GM18870 (cell line): ENCODE results near the gene KNDC1.
"Not testable (repeated sequence)": the region's sequence is repeated elsewhere in the genome, so short reads cannot be mapped to it uniquely, and the experiment has no call there.

ENCODE experiments used
- ATAC-seq: cut with Tn5 transposase; IDR thresholded peaks from one replicate; pipeline ENCODE4 v1.9.1; 2021; ENCODE audit warnings: moderate library complexity; ENCODE audit not compliant: unreplicated experiment

KNDC1 gene

DNA sequence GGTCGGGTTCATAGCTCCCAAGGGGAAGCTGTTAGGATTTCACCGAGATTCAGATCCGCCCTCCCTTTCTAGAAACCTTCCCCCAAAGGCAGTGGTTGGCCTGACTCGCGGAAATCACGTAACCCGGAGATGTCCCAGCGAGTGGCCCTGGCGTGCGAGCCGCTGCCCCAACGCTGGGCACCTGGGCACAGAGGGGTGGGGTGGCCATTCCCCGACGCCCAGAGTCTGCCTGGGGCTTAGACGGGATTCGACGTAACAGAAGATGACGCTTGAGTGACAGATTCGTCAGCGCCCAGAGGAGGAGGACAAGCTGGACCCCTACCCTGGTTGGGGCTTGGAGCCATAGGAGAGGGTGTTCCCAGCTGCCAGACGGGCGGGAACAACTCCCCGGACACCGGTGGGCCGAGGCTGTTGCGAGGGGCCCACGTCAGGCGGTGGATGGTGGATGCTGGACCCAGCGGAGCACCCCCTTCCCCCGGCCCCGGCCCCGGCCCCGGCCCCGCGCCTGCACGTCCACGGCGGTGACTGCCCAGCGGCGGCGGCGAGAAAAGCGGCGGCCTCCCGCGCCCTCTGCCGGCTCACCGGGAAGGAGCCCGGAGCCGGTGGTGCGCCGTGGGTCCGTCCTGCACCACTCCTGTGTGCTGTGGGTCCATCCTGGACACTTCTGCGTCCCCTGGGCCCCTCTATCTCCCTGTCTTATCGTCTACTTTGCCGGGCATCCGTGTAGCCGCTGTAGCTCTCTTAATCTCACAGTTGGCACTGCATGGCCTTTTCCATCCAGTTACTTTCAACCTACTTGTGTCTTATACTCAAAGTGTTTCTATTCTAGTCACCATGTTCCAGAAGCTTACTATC lies 35.4 kb upstream of the KNDC1 start:
- ATAC-seq, result no peak

DNA sequence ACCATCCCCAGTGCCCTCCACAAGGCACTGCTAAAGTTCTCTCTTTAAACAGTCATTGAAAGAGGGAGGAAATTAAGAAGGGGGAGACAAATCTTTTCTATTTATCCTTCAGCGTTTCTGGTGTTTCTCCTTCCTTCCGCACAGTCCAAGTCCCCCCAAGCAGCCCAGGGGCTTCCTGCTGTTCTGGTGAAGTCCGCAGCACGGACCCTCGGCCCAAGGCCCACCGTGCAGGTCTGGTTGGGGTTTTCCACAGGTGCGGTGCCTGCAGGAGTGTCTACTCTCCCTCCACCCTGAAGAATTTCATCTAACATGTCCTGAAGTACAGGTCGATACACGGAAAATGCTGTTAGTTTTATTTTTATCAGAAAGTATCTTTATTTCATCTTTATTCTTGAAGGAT lies 34.1 kb upstream of the KNDC1 start:
- ATAC-seq, result no peak

DNA sequence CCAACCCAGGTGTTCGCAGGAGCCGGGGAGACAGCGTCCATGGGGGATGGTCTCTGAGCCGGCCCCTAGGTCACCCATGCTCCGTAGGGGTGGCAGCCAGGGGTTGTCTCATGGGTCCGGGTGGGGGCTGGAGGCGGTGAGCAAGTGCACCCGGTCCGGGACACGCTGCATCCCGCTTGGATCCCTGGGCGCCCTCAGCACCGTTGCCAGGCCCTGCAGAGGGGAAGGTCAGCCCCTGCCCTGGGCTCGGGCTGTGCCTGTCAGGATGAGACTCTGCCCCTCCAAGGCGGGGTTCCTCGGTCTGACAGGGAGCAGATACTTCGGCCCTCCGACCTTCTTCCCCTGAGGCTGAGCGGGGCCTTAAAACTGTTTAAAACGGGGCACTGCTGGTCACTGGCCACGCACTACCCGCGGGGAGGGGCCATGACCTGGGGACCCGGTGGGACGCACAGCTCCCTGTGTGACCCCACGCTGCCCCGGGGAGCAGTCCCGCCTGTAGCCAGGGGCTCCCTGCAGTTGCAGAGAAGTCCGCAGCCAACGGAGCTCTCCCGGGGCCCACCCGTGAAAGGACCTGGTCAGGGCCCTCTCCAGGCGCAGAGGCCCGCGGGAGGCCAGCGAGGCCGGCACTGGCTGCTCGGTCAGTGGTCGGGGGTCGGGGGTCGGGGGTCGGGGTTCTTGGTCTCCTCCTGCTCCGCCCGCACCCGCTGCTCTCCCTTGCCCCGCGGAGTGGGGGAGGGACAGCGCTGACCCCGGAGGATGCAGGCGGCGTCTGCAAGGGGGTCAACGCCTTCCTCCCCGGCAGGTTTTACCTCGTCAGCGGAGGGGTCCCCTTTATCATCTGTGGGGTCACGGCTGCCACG lies 33.4 kb upstream of the KNDC1 start:
- no peak for ATAC-seq

DNA sequence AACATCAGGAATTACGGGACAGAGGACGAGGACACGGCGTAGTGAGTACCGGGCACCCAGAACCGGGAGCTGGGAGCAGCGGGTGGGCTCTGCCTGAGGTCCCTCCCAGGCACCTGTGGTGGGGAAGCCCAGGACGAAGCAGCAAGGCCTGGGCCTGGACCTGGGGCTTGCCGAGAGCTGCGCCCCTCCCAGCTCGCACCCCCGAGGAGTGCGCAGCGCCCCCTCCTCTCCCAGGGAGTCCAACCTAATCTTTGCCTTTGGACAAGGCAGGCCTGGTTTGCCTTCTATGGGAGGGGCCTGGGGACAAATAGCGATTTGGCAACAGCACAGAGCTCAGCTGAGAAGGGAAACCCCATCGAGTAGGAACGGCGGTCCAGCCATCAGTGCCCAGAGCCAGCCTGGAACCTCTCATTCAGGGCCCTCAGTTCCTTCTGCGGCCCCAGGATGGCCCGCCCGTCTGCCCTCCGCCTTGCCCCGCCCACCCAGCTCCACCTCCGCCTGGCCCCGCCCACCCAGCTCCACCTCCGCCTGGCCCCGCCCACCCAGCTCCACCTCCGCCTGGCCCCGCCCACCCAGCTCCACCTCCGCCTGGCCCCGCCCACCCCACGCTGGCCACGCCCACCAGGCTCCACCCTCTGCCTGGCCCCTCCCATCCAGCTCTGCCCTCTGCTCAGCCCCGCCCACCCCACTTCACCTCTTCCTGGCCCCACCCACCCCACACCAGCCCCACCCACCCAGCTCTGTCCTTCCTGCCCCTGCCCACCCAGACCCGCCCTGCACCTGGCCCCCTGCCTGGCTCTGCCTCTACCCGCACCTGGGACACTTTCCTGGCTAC lies 32.5 kb upstream of the KNDC1 start:
- no peak for ATAC-seq

DNA sequence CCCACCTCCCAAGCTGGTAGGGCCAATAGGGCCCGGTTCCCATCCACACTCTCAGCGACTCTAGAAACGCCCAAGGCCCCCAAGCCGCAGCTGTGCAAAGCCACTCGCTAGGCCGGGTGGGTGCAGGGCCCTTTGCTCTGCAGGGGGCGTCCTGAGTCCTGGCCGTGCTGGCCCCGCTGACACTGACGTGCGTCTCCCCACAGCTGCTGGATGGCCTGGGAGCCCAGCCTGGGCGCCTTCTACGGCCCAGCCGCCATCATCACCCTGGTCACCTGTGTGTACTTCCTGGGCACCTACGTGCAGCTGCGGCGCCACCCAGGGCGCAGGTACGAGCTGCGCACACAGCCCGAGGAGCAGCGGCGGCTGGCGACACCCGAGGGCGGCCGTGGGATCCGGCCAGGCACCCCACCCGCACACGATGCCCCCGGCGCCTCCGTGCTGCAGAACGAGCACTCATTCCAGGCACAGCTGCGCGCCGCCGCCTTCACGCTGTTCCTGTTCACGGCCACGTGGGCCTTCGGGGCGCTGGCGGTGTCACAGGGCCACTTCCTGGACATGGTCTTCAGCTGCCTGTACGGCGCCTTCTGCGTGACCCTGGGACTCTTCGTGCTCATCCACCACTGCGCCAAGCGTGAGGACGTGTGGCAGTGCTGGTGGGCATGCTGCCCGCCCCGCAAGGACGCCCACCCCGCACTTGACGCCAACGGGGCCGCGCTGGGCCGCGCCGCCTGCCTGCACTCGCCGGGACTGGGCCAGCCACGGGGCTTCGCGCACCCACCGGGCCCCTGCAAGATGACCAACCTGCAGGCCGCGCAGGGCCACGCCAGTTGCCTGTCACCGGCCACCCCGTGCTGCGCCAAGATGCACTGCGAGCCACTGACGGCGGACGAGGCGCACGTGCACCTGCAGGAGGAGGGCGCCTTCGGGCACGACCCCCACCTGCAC lies 31.6 kb upstream of the KNDC1 start:
- no peak for ATAC-seq

DNA sequence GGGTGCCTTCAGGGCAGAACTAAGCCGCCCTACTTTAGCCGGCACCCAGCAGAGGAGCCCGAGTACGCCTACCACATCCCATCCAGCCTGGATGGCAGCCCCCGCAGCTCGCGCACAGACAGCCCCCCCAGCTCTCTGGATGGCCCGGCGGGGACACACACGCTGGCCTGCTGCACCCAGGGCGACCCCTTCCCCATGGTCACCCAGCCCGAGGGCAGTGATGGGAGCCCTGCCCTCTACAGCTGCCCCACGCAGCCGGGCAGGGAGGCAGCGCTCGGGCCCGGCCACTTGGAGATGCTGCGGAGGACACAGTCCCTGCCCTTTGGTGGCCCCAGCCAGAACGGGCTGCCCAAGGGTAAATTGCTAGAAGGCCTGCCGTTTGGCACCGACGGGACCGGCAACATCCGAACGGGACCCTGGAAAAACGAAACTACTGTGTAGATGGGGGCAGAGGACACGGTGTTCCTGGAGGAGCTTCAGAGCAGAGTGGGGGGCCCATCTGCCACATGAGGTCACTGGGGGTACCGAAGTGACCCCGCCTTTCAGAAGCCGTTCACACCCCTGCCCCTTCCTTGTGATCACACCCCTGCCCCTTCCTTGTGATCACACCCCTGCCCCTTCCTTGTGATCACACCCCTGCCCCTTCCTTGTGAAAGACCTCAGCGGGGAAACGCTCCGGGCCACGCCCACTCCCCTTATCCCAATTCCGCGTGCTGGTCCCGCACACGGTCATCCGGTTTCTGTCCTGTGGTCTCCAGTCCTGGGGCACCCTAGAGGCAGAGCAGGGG lies 30.8 kb upstream of the KNDC1 start:
- ATAC-seq, result no peak

DNA sequence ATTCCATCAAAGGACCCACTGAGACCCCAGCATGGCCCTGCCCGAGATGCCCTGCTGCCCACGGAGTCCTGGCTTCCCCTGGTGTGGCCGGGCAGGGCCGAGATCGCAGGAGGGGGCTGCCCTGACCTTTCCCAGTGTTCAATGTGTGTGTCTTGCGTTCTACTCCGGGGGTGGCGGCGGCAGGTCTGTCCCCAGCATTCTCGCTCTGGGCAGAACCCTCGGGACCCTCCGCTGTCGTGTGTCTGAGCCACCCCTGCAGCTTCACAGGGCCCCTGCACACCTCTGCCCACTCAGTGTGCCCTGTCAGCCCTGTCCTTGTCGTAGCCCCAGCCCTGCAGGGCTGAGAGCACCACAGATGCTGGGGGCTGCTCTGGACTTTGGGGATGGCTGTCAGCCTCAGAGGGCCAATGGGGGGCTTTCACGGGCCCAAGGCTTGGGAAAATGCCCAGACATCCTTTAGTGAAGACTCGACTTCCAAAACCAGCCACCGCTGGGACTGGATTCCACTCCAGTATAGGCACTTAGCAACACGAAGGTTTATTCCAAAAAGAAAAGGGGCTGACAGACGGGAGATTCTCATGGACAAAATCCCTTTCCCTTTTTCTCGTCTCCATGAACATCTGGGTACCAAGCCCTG lies 30.0 kb upstream of the KNDC1 start:
- no peak for ATAC-seq

DNA sequence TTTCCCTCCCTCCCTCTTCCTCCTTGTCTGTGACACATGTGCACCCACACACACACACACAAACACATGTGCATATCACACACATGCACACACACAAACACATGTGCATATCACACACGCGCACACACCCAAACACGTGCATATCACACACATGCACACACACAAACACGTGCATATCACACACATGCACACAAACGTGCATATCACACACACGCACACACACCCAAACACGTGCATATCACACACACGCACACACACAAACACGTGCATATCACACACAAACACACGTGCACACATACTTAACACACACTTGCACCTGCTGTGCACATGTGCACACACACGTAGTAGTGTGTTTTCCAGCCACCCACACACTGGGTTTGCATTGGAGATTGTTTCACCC lies 29.4 kb upstream of the KNDC1 start:
- ATAC-seq, result no peak

DNA sequence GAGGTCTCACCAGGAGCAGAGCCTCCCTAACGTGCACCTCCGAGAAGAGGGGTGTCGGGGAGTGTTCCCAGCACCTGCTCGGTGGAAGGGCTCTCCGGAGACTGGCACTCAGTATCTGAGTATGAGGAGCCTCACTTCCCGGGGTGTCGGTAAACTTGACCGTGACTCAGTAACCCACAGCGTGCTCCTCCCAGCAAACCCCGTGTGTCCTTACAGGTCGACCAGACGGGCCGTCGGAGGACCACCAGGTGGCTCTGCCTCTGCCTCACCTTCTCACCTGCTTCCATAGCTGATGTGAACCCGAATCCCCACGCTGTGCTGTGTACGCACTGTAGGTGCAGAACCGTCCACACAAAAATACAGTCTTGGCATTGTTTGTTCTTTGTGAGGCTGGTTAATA lies 29.0 kb upstream of the KNDC1 start:
- ATAC-seq, result no peak

DNA sequence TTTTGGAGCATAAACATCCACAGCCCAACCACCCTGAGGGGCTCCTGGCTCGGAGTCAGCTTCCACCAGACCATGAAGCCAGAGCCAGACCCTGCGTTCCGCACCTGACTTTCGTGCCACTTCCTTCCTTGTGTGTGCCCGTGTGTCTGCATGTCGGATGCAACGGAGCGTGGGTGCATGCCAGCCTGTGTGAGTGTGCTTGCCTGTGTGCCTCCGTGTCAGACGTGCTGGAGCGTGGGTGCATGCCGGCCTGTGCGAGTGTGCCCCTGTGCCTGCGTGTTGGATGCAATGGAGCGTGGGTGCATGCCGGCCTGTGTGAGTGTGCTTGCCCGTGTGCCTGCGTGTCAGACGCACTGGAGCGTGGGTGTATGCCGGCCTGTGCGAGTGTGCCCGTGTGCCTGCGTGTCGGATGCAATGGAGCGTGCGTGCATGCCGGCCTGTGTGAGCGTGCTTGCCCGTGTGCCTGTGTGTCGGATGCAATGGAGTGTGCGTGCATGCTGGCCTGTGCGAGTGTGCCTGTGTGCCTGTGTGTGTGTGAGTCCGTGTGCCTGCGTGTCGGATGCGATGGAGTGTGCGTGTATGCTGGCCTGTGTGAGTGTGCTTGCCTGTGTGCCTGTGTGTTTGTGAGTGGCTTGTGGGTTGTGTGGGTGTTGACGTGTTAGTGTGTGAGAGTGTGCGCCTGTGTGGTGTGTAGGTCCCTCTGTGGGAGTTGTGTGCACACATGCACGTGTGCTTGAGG lies 28.1 kb upstream of the KNDC1 start:
- ATAC-seq, result no peak

DNA sequence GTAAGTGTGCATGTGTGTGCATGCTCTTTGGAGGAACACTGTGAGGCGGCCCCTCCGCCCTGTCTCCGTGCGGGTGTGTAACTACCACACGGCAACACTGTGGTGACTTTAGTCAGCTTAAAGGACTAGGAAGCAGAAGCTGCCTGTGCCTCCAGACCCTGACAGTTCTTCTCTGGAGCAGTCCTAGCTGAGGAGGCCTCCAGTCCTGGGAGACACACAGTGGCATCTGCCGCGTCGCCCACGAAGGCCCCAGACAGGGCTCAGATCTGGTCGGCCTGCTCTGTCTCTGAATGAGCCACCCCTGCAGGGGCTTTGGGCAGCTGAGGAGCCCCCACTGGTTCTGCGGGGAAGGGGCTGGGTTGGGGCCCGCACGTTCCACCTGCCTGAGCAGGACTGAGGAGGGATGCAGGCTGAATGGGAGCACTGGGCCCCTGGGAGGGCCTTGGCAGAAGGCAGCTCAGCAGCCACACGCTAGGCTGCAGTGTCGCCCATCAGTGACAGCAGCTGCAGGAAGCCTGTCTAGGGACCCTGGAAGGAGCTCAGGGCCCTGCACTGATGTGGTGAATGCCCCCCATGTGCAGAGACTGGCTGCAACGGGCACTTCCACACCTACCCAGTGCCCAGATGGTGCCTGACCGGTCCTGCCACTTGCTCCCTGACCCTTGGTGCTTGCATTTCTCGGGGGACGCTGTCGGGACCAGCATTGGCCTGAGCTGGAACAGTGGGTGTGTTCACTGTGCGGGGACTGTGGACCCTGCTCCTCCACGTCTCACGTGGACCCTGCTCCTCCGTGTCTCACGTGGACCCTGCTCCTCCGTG lies 27.3 kb upstream of the KNDC1 start:
- ATAC-seq, result no peak

DNA sequence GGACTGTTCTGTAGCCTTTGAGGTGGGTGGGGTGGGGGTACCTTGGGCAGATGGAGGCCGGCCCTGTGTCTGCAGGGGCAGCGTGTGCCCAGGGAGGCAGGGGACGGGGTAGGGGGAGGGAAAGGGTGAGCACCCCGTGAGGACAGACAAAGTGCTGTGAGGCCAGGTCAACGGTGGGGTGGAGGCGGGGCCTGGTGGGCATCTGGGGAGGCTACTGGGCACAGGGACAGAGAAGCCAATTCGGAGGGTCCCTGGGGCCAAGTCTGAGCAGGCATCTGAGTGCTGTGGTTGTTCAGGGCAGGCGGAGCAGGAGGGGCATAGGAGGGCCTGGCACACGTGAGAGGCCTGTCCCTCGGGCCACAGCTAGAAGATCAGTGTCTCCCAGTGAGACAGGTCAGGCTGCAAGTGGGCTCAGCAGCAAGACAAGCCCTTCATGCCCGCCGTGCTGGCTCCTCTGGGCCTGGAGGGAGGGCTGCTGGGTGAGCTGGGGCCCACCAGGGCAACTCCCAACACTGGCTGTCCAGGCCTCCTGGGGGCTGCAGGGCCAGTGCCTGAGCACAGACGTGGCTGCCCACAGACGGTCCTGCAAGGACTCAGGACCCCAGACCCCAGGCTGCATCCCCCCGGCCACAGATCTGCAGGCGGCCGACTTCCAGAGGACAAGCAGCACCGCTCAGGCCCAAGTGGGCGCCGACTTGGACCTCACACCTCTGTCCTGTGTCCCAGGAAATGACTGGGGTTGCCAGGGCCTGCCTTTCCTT lies 26.4 kb upstream of the KNDC1 start:
- no peak for ATAC-seq

DNA sequence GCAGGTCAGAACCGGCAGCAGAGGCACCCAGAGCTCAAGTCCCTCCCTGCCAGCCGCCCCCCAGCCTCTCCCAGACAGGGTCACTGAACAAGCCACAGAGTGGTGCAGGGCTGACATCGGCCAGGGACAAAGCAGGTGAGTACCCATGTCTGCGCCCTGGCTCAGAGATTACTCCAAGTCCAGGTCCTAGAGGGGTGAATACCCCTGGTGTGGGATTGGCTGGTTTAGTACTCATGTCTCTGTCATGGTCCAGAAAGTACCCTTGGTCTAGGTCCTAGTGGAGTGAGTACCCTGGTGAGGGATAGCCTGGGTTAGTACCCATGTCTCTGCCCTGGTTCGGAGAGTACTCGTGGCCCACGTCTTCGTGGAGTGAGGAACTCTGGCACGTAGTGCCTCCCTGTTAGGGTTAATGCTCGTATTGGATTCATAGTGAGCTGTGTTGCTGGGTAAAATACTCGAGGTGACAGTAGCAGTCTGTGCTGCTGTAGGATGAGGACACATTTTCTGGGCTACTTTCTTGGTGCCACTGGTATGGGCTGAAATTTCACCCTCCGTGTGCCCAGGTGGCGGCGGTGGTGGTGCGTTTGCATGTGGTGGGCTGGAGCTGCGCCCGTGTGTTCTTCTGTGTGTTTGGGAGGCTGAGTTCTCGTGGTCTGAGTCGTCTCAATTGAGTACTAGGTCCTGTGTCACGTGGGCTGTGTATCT lies 25.5 kb upstream of the KNDC1 start:
- no peak for ATAC-seq

DNA sequence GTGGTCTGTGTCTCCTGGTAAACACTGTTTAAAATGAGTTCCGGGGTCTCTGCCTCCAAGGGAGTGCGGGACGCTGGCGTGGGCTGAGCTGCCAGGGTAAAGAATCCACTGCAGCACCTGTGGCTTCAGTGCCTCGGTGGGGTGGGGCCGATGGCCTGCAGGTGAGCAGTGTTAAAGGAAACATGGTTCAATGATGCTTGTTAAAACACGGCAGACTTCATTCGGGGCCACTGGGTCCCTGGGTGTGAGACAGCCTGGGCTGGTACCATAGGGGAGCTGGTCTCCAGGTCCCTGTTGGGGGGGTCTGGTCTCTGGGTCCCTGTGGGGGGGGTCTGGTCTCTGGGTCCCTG lies 24.9 kb upstream of the KNDC1 start:
- no peak for ATAC-seq

DNA sequence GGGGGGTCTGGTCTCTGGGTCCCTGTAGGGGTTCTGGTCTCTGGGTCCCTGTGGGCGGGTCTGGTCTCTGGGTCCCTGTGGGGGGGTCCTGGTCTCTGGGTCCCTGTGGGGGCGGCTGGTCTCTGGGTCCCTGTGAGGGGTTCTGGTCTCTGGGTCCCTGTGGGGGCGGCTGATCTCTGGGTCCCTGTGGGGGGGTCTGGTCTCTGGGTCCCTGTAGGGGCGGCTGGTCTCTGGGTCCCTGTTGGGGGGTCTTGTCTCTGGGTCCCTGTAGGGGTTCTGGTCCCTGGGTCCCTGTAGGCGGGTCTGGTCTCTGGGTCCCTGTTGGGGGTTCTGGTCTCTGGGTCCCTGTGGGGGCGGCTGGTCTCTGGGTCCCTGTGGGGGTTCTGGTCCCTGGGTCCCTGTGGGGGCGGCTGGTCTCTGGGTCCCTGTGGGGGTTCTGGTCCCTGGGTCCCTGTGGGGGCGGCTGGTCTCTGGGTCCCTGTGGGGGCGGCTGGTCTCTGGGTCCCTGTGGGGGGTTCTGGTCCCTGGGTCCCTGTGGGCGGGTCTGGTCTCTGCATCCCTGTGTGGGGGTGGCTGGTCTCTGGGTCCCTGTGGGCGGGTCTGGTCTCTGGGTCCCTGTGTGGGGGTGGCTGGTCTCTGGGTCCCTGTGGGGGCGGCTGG lies 22.4 kb upstream of the KNDC1 start:
- not testable (repeated sequence) for ATAC-seq
